GM10847 (cell line): ENCODE data around the gene ZNF438.

Experiments used
- POLR2A ChIP-seq: IDR thresholded peaks from 2 replicates; pipeline ENCODE4 v1.6.1; 2011; ENCODE audit not compliant: insufficient read length; ENCODE audit errors: extremely low read depth

Gene ZNF438

GRCh38 chr10:30984563-30985328 is 46.9 kb downstream of the ZNF438 start:
- TF ChIP-seq POLR2A = no peak

GRCh38 chr10:30980951-30981616 is 50.6 kb downstream of the ZNF438 start:
- TF ChIP-seq POLR2A = no peak

- TF ChIP-seq POLR2A = no peak
These were observed 51.7 kb downstream of the ZNF438 start for GRCh38 chr10:30979956-30980355.

GRCh38 chr10:30978843-30979242 is 52.8 kb downstream of the ZNF438 start:
- no peak for TF ChIP-seq POLR2A

GRCh38 chr10:30977385-30977784 is 54.3 kb downstream of the ZNF438 start:
- no peak for TF ChIP-seq POLR2A

GRCh38 chr10:30974773-30975415 is 56.8 kb downstream of the ZNF438 start:
- TF ChIP-seq POLR2A = no peak

- TF ChIP-seq POLR2A = no peak
These were observed 57.3 kb downstream of the ZNF438 start for GRCh38 chr10:30974355-30974754.

GRCh38 chr10:30973737-30974136 is 57.9 kb downstream of the ZNF438 start:
- TF ChIP-seq POLR2A = no peak

GRCh38 chr10:30970760-30971460 is 60.8 kb downstream of the ZNF438 start:
- no peak for TF ChIP-seq POLR2A

- no peak for TF ChIP-seq POLR2A
These were observed 63.0 kb downstream of the ZNF438 start for GRCh38 chr10:30968711-30969110.

- TF ChIP-seq POLR2A = no peak
These were observed 63.8 kb downstream of the ZNF438 start for GRCh38 chr10:30967650-30968410.

- TF ChIP-seq POLR2A = no peak
These were observed 67.4 kb downstream of the ZNF438 start for GRCh38 chr10:30963992-30964930.

GRCh38 chr10:30962522-30962921 is 69.1 kb downstream of the ZNF438 start:
- no peak for TF ChIP-seq POLR2A

GRCh38 chr10:30959836-30960210 is 71.8 kb downstream of the ZNF438 start:
- TF ChIP-seq POLR2A = no peak
